ENCODE data around the gene SH3BP2.

The SH3BP2 gene

GRCh38 chr4:2861631-2862436 is 68.9 kb downstream of the SH3BP2 start:
- Histone ChIP-seq H3K4me3 (ENCODE audit: low read depth, low read length, poor library complexity, severe bottlenecking) (no peak overlapping the region), H3K27ac (ENCODE audit: low read depth, low read length, poor library complexity, severe bottlenecking) (no peak overlapping the region), H3K79me2 (ENCODE audit: insufficient read depth, low read length) (no peaks in the 10 kb centered on the region), H3F3A (ENCODE audit: insufficient read depth, low read length) (no peaks in the 10 kb centered on the region), H3K36me3 (ENCODE audit: insufficient read depth, low read length) (no peaks in the 10 kb centered on the region; the same call in 1 of the 2 replicates), H2AFZ (ENCODE audit: low read length) (no peak overlapping the region), H3K27me3 (ENCODE audit: insufficient read depth, low read length) (no peaks in the 10 kb centered on the region), H3K4me2 (ENCODE audit: low read length) (no peak overlapping the region), H4K20me1 (ENCODE audit: insufficient read depth, low read length) (no peaks in the 10 kb centered on the region), H3K9me2 (ENCODE audit: low read depth, low read length) (no peaks in the 10 kb centered on the region), H3K9me3 (ENCODE audit: low read length) (no peaks in the 10 kb centered on the region), H3K4me1 (ENCODE audit: insufficient read depth, low read length, severe bottlenecking) (peaks cover 7% of the 10 kb centered on the region), H3K9ac (ENCODE audit: low read length) (no peak overlapping the region)
- no peak for TF ChIP-seq EZH2 (IDR thresholded peaks at IDR 0.05; ENCODE audit: borderline replicate concordance, low read length)
- TF ChIP-seq, protein P1, sequence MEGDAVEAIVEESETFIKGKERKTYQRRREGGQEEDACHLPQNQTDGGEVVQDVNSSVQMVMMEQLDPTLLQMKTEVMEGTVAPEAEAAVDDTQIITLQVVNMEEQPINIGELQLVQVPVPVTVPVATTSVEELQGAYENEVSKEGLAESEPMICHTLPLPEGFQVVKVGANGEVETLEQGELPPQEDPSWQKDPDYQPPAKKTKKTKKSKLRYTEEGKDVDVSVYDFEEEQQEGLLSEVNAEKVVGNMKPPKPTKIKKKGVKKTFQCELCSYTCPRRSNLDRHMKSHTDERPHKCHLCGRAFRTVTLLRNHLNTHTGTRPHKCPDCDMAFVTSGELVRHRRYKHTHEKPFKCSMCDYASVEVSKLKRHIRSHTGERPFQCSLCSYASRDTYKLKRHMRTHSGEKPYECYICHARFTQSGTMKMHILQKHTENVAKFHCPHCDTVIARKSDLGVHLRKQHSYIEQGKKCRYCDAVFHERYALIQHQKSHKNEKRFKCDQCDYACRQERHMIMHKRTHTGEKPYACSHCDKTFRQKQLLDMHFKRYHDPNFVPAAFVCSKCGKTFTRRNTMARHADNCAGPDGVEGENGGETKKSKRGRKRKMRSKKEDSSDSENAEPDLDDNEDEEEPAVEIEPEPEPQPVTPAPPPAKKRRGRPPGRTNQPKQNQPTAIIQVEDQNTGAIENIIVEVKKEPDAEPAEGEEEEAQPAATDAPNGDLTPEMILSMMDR (IDR thresholded peaks at IDR 0.05; ENCODE audit: low read length), result no peak

GRCh38 chr4:2862528-2862927 is 69.6 kb downstream of the SH3BP2 start:
- no peaks in the 10 kb centered on the region for H3K9me3 ChIP-seq (ENCODE audit: low read length)
- H4K20me1 ChIP-seq (ENCODE audit: insufficient read depth, low read length), result no peaks in the 10 kb centered on the region
- H3K27ac ChIP-seq (ENCODE audit: low read depth, low read length, poor library complexity, severe bottlenecking), result no peak overlapping the region
- no peaks in the 10 kb centered on the region for H3K9me2 ChIP-seq (ENCODE audit: low read depth, low read length)
- no peaks in the 10 kb centered on the region for H3K36me3 ChIP-seq (ENCODE audit: insufficient read depth, low read length)
- no peak overlapping the region for H2AFZ ChIP-seq (ENCODE audit: low read length)
- TF ChIP-seq EZH2 (IDR thresholded peaks at IDR 0.05; ENCODE audit: borderline replicate concordance, low read length), result no peak
- TF ChIP-seq, protein P1 (IDR thresholded peaks at IDR 0.05; ENCODE audit: low read length), result no peak
- H3K79me2 ChIP-seq (ENCODE audit: insufficient read depth, low read length), result no peaks in the 10 kb centered on the region
- no peaks in the 10 kb centered on the region for H3F3A ChIP-seq (ENCODE audit: insufficient read depth, low read length)
- no peak overlapping the region for H3K9ac ChIP-seq (ENCODE audit: low read length)
- no peaks in the 10 kb centered on the region for H3K27me3 ChIP-seq (ENCODE audit: insufficient read depth, low read length)
- no peak overlapping the region for H3K4me2 ChIP-seq (ENCODE audit: low read length)
- H3K4me3 ChIP-seq (ENCODE audit: low read depth, low read length, poor library complexity, severe bottlenecking), result no peak overlapping the region
- H3K4me1 ChIP-seq (ENCODE audit: insufficient read depth, low read length, severe bottlenecking), result peaks cover 7% of the 10 kb centered on the region

GRCh38 chr4:2863649-2864048 is 70.8 kb downstream of the SH3BP2 start:
- H3K27ac ChIP-seq (ENCODE audit: low read depth, low read length, poor library complexity, severe bottlenecking), result no peak overlapping the region
- H3K9me2 ChIP-seq (ENCODE audit: low read depth, low read length), result no peaks in the 10 kb centered on the region
- TF ChIP-seq, protein P1 (IDR thresholded peaks at IDR 0.05; ENCODE audit: low read length), result no peak
- TF ChIP-seq EZH2 (IDR thresholded peaks at IDR 0.05; ENCODE audit: borderline replicate concordance, low read length), result no peak
- H3K9me3 ChIP-seq (ENCODE audit: low read length), result no peaks in the 10 kb centered on the region
- no peak overlapping the region for H3K4me3 ChIP-seq (ENCODE audit: low read depth, low read length, poor library complexity, severe bottlenecking)
- peaks cover 7% of the 10 kb centered on the region for H3K4me1 ChIP-seq (ENCODE audit: insufficient read depth, low read length, severe bottlenecking)
- H3K4me2 ChIP-seq (ENCODE audit: low read length), result no peak overlapping the region
- no peaks in the 10 kb centered on the region for H3K79me2 ChIP-seq (ENCODE audit: insufficient read depth, low read length)
- H2AFZ ChIP-seq (ENCODE audit: low read length), result no peak overlapping the region
- H3K36me3 ChIP-seq (ENCODE audit: insufficient read depth, low read length), result no peaks in the 10 kb centered on the region
- H4K20me1 ChIP-seq (ENCODE audit: insufficient read depth, low read length), result no peaks in the 10 kb centered on the region
- H3F3A ChIP-seq (ENCODE audit: insufficient read depth, low read length), result no peaks in the 10 kb centered on the region
- no peak overlapping the region for H3K9ac ChIP-seq (ENCODE audit: low read length)
- H3K27me3 ChIP-seq (ENCODE audit: insufficient read depth, low read length), result no peaks in the 10 kb centered on the region
